DND-41 (cell line): Measurements from ENCODE around the gene HLCS.

Source experiments
- CTCF ChIP-seq: IDR thresholded peaks from 2 replicates; pipeline ENCODE4 v1.5.1; 2012; ENCODE audit warnings: borderline replicate concordance, low read length, moderate library complexity, mild to moderate bottlenecking; ENCODE audit not compliant: poor library complexity, severe bottlenecking; ENCODE audit errors: extremely low read depth
- EZH2 ChIP-seq: IDR thresholded peaks from 3 replicates; pipeline ENCODE4 v1.6.1; 2012; ENCODE audit warnings: borderline replicate concordance, low read depth, mild to moderate bottlenecking, moderate library complexity, low read length, inconsistent platforms; ENCODE audit not compliant: severe bottlenecking

GRCh38 chr21:36762642-36763041 is 203.8 kb downstream of the HLCS start:
- TF ChIP-seq CTCF (no peak), EZH2 (no peak)
